Measurements from ENCODE around the gene BBS7.
A peak's percentile ranks its signal among the peaks of the same experiment; 100 is the strongest.

The BBS7 gene

DNA sequence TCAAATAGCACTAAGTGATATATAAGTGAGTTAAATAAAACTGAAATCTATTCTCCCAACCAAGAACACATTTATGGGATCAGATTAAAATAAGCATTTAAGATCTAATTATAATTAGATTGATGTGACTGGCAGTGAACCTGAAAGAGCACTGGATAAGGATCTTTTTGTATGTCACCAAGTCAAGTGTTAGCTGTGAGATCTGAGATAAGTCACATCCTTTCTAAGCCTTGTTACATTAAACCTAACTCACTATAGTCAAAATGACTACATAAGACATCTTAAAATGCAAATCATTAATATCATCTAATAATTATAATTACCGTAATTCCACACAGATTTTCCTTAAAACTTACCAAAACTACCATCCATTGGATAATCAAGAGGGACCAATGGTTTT, 48.2 kb downstream of the BBS7 start:
- no peak for DNase-seq (ENCODE audit: low read depth)
- H3K4me3 ChIP-seq (ENCODE audit: low read depth, low read length), result peak overlapping the region; percentile 70
- TF ChIP-seq, protein P1, sequence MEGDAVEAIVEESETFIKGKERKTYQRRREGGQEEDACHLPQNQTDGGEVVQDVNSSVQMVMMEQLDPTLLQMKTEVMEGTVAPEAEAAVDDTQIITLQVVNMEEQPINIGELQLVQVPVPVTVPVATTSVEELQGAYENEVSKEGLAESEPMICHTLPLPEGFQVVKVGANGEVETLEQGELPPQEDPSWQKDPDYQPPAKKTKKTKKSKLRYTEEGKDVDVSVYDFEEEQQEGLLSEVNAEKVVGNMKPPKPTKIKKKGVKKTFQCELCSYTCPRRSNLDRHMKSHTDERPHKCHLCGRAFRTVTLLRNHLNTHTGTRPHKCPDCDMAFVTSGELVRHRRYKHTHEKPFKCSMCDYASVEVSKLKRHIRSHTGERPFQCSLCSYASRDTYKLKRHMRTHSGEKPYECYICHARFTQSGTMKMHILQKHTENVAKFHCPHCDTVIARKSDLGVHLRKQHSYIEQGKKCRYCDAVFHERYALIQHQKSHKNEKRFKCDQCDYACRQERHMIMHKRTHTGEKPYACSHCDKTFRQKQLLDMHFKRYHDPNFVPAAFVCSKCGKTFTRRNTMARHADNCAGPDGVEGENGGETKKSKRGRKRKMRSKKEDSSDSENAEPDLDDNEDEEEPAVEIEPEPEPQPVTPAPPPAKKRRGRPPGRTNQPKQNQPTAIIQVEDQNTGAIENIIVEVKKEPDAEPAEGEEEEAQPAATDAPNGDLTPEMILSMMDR (IDR thresholded peaks at IDR 0.05; ENCODE audit: insufficient read depth, low read depth, low read length, missing control alignments), result no peak

DNA sequence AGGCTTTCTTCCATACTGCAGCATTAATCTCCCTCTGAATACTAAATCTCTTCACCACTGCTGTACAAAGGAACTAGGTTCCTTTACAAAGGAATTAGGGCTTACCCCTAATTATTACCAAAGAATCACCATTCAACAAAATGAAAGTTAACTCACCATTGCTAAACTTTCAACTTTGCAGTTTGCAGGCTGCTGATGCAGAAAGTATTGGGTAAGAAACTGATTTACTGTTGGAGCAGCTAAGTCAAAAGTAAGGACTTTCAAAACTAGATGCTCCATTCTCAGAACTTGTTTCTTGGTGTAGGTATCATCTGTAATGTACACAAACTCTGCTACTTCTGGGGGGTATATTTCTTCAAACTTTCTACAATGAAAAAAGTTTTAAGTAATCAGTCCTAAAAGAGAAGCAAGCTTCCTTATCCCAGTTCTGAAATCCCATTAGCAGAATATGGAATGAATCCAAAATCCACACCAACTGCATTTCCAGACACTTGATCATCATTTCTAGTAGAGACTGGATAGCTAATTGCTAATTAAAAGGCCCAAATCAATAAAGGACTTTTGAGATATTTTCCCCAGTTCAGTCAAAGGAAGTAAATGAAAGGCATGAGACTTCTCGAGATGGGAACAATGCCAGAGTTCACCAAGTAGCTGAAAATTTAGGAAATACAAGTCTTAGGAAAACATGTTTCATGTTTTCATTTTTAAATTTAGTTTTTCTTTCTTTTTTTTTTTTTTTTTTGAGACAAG, 50.9 kb downstream of the BBS7 start:
- TF ChIP-seq, protein P1 (IDR thresholded peaks at IDR 0.05; ENCODE audit: insufficient read depth, low read depth, low read length, missing control alignments), result no peak
- no peak for DNase-seq (ENCODE audit: low read depth)

DNA sequence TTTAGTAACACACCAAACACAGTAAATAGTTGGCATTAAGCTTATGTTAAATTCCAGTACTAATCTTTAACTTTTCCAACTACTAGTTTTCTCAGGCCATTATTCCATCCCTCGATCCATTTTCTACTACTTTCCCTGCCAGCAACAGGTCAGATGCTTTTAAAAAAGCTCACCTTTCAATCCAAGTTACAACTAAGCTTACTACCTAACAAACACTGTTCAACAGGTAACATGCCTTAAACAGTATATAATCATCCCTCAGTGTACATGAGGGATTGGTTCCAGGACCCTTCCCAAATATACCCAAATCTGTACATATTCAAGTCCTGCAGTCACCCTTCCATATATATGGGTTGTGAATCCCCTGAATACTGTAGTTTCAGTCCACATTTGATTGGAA, 52.1 kb downstream of the BBS7 start:
- H3K4me3 ChIP-seq (ENCODE audit: low read depth, low read length), result no peak overlapping the region
- no peak for DNase-seq (ENCODE audit: low read depth)
- TF ChIP-seq, protein P1 (IDR thresholded peaks at IDR 0.05; ENCODE audit: insufficient read depth, low read depth, low read length, missing control alignments), result no peak

More for the DNA sequence above, 50.9 kb downstream of the BBS7 start:
- H3K4me3 ChIP-seq (ENCODE audit: low read depth, low read length), result no peak overlapping the region

DNA sequence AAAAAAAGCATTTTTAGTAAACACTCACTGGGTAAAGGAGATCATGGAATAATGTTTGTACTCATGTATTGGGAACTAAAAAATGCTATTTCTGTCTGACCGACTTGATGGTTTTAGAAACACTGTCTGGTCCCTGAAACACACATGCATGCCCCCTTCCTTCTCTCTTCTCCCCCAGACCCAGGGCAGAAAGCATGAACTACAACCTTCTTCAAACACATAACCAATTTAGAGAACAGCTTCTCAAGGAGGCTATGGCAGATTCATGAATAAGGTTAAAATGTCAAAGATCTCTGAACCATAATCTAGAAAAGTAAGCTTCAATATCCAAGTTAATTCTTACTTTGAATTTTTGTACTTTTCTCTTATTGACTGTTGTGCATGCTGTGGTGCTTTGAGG, 52.6 kb downstream of the BBS7 start:
- TF ChIP-seq, protein P1 (IDR thresholded peaks at IDR 0.05; ENCODE audit: insufficient read depth, low read depth, low read length, missing control alignments), result no peak
- H3K4me3 ChIP-seq (ENCODE audit: low read depth, low read length), result no peak overlapping the region
- DNase-seq (ENCODE audit: low read depth), result no peak

DNA sequence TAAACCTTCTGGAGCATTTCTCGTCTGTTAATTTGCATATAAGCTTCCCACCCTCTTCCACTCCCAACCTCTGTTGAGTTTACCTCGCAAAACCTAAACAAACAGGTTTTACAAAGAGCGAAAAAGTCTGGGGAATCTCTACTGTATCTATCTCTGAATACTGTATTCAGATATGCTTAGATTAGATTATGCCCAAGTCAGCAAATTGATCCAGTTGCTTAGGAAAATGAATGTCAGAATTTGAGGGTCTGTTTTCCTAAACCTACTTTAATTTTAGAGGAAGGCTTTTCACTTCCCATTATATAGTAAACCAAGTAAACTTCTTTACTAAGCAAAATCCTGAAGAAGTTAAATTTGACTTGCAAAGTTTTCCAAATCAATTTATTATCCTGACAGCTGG, 53.3 kb downstream of the BBS7 start:
- DNase-seq (ENCODE audit: low read depth), result no peak
- TF ChIP-seq, protein P1 (IDR thresholded peaks at IDR 0.05; ENCODE audit: insufficient read depth, low read depth, low read length, missing control alignments), result no peak
- no peak overlapping the region for H3K4me3 ChIP-seq (ENCODE audit: low read depth, low read length)

DNA sequence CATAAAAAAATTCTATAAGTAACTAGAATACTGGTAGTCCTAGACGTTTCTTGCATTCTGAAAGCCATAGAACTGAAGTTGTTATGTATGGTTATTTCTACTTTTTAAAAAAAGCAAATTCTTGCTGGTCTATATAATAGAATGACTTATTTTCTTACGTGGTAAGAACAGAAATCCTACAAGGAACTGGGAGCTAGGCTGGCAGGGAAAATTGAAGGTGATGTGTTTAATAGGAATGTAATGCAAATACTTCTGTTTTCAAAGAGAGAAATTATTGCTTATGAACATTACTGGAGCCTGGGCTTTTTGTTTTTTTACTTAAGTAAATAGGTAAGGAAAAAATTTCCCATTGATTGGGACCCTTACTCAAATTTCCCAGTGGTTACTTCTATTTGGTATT, 55.5 kb downstream of the BBS7 start:
- TF ChIP-seq, protein P1 (IDR thresholded peaks at IDR 0.05; ENCODE audit: insufficient read depth, low read depth, low read length, missing control alignments), result no peak
- no peak overlapping the region for H3K4me3 ChIP-seq (ENCODE audit: low read depth, low read length)
- DNase-seq (ENCODE audit: low read depth), result no peak

DNA sequence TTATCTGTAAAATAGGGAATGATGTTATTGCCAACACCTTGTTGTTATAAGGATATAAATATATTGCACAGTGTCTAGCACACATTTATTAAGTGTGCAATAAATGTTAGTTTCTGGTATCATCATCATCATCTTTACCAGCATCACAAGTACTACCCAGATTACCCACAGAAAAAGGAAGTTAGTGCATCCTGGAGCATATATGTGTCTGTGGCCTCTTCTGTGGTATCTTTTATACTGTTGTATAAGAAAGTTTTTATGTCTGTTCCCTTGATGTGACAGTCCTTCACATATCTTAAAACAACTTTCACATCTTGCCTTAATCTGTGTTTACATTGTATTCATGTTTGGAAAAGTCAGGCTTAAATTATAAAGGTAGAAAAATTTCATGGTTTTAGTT, 59.2 kb downstream of the BBS7 start:
- TF ChIP-seq, protein P1 (IDR thresholded peaks at IDR 0.05; ENCODE audit: insufficient read depth, low read depth, low read length, missing control alignments), result no peak
- DNase-seq (ENCODE audit: low read depth), result no peak
- H3K4me3 ChIP-seq (ENCODE audit: low read depth, low read length), result no peak overlapping the region
